Natural killer cell treated with Interleukin-12 subunit alpha and Interleukin-12 subunit beta and Interleukin-15 and Interleukin-18, amount 100 ng/mL, for 72 hours (primary cell): ENCODE results near the gene ADCK2. TPM values are rescaled to one million over a fixed set of nuclear protein-coding genes. Genes with fewer than 3 reads are reported as not detected.
A peak's percentile ranks its signal among the peaks of the same experiment; 100 is the strongest.
"Not testable (repeated sequence)": the region's sequence is repeated elsewhere in the genome, so short reads cannot be mapped to it uniquely, and the experiment has no call there.

Experiments used
- ATAC-seq, 2 donors: fragments of 150-1000 bp; cut with Tn5 transposase in 1 of 2; sonication (Bioruptor Pico), chemical (Tn5 transposase) in 1 of 2; 2 replicates each; pipeline ENCODE4 v1.10.0; 2021
- DNase-seq: peaks from one replicate; pipeline ENCODE4 v3.0.0; 2022; ENCODE audit warnings: low spot score
- H3K27ac Mint-ChIP-seq, 2 donors: 1 replicate in 1 of 2; 2 replicates in 1 of 2; pipeline ENCODE4 v1.8.0; 2022; ENCODE audit warnings: mixed read lengths in 2 of 2, mild to moderate bottlenecking in 1 of 2, moderate library complexity in 1 of 2
- H3K27me3 Mint-ChIP-seq, 2 donors: 1 replicate in 1 of 2; 2 replicates in 1 of 2; pipeline ENCODE4 v1.8.0; 2022; ENCODE audit warnings: mixed read lengths in 2 of 2
- H3K36me3 Mint-ChIP-seq: one replicate; pipeline ENCODE4 v1.8.0; 2022; ENCODE audit warnings: mixed read lengths
- H3K4me1 Mint-ChIP-seq, 2 donors: 1 replicate in 1 of 2; 2 replicates in 1 of 2; pipeline ENCODE4 v1.8.0; 2022; ENCODE audit warnings: low read depth in 2 of 2, mixed read lengths in 2 of 2, mild to moderate bottlenecking in 1 of 2
- H3K4me3 Mint-ChIP-seq: one replicate; pipeline ENCODE4 v1.8.0; 2022; ENCODE audit warnings: mixed read lengths
- H3K9me3 Mint-ChIP-seq: 2 replicates; pipeline ENCODE4 v1.8.0; 2022; ENCODE audit warnings: mixed read lengths
- total RNA-seq, 2 donors: library from RNA; stranded (reverse); gene quantifications; one replicate each; pipeline ENCODE4 v1.2.3, GENCODE V29; 2022

Gene ADCK2
- total RNA-seq, 2 donors from 2014 or later = 8.2 to 12.2 TPM

DNA sequence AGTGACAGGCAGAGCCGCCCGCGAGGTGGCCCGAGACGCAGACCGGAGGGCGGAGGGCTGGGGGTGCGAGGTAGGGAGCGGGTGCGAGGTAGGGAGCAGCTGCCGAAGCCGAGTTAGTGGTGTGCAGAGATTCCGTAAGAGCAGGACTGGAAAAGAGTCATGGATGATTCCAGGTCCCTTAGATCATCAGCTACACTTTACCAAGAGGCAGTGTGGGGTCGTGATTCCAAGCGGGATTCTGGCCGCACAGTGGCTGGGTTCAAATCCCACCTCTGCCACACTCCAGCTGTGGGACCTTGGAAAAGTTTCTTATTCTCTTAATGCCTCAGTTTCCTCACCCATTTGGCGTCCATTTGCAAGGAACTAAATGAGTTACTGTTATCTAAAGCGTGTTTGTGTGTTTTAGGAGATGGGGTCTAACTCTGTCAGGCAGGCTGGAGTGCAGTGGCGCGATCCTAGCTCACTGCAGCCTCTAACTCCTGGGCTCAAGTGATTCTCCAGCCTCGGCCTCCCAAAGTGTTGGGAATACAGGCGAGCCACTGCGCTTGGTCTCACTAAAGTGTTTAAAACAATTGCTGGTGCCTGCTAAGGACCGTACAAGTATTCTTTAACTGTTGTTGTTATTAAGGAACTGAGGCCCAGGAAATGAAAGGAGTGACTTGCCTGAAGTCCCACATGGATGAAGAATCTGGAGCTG lies 24.9 kb downstream of the ADCK2 start:
- DNase-seq (no peak), ATAC-seq (no peak)
- peak overlapping the region; percentile 95 for H3K4me3 Mint-ChIP-seq
- peak overlapping the region; percentile 92 to 94 for H3K27ac Mint-ChIP-seq
- no peaks in the 10 kb centered on the region for H3K9me3 Mint-ChIP-seq
- H3K36me3 Mint-ChIP-seq = no peaks in the 10 kb centered on the region
- no peaks in the 10 kb centered on the region for H3K27me3 Mint-ChIP-seq
- peaks cover 40 to 41% of the 10 kb centered on the region in 2 donors for H3K4me1 Mint-ChIP-seq

DNA sequence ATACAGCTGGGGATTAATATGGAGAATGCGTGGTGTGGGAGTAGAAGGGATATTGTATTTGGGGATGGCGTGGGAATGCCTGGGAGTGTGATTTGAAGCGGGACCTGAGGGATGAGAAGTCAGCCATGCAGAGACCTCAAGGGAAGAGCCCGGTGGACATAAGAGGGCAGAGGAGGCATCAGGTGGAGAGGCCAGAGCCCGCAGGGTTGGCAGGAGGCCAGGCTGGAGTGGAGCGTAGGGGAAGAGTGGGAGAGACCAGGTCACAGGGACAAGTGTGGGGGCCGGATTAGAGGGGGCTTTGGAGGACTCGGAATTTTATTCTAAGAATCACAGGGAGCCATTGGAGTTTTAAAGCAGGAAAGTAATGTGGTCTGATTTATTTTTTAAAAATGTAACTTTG lies 25.7 kb downstream of the ADCK2 start:
- no peaks in the 10 kb centered on the region for H3K9me3 Mint-ChIP-seq
- H3K4me1 Mint-ChIP-seq = peaks cover 31 to 32% of the 10 kb centered on the region in 2 donors
- no peak for DNase-seq
- no peaks in the 10 kb centered on the region for H3K36me3 Mint-ChIP-seq
- no peaks in the 10 kb centered on the region for H3K27me3 Mint-ChIP-seq
- peak overlapping the region; percentile 95 for H3K4me3 Mint-ChIP-seq
- no peak for ATAC-seq
- H3K27ac Mint-ChIP-seq = peak overlapping the region; percentile 92 to 94

DNA sequence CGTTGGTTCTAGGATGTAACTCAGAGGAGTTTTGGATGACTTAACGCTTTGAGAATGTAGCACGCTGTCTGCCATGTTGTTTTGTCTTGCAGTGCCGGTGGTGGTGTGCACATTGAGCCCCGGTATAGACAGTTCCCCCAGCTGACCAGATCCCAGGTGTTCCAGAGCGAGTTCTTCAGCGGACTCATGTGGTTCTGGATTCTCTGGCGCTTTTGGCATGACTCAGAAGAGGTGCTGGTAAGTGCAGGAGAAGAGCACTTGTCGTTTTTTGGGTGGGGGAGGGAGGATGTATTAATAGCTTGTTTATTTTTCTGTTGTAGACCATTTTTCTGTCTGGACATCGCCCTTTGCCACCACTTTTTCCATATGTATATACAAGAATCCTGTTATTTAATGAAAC lies 30.0 kb downstream of the ADCK2 start:
- Mint-ChIP-seq H3K4me3 (no peak overlapping the region), H3K27me3 (no peaks in the 10 kb centered on the region), H3K9me3 (no peaks in the 10 kb centered on the region), H3K27ac (no peak overlapping the region), H3K36me3 (peaks cover 5% of the 10 kb centered on the region), H3K4me1 (peaks cover 19 to 21% of the 10 kb centered on the region in 2 donors)
- ATAC-seq = no peak
- no peak for DNase-seq

DNA sequence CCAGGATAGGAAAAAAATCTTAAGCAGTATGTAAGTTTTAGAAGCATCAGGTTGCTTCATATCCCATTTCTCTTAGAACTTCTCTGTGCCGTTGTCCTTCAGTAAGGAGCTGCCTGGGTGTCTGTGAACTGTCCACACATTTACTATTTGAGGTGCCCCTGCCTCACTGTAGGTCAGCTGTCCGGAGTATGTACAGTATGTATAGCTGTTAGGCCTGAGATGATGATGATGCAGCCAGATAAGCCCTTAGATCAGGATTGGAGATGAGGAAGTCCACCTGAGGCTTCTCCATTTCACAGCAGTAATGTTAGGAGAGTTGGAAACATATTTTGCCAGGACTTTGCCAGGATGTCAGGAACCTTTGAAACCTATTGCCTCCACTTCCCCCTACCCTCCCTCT lies 31.5 kb downstream of the ADCK2 start:
- DNase-seq = no peak
- Mint-ChIP-seq H3K36me3 (peaks cover 5% of the 10 kb centered on the region), H3K27ac (peak overlapping the region in 1 of 2 donors; percentile 33), H3K4me1 (peaks cover 9 to 11% of the 10 kb centered on the region in 2 donors), H3K27me3 (no peaks in the 10 kb centered on the region), H3K4me3 (no peak overlapping the region), H3K9me3 (no peaks in the 10 kb centered on the region)
- no peak for ATAC-seq

DNA sequence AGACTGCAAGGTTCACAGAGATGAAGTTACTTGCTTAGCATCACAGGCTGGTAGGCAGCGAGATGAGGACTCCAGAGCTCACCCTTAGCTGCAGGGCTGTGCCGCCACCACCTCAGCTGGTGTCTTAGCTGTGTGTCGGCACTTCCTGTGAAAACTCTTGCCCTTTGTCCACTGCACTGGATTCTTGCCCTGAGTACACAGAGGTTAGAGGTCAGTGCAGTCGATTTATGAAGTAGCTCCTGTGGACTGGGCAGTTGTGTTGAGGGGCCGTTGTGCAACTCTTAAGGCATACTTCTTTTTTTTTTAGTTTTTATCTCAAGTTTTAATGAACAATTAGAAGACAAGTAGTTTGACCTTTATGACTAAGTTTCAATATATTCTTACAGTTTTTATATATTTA lies 34.4 kb downstream of the ADCK2 start:
- H3K27ac Mint-ChIP-seq = no peak overlapping the region
- H3K36me3 Mint-ChIP-seq = peaks cover 10% of the 10 kb centered on the region

DNA sequence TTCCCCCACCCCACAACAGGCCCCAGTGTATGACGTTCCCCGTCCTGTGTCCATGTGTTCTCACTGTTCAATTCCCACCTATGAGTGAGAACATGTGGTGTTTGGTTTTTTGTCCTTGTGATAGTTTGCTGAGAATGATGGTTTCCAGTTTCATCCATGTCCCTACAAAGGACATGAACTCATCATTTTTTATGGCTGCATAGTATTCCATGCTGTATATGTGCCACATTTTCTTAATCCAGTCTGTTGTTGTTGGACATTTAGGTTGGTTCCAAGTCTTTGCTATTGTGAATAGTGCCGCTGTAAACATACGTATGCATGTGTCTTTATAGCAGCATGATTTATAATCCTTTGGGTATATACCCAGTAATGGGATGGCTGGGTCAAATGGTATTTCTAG lies 36.0 kb downstream of the ADCK2 start:
- DNase-seq, H3K27ac Mint-ChIP-seq, H3K4me3 Mint-ChIP-seq, H3K27me3 Mint-ChIP-seq, ATAC-seq, H3K9me3 Mint-ChIP-seq: not testable (repeated sequence)
- Mint-ChIP-seq H3K36me3 (peaks cover 17% of the 10 kb centered on the region), H3K4me1 (peaks cover 14 to 17% of the 10 kb centered on the region in 2 donors)

More for the DNA sequence above, 34.4 kb downstream of the ADCK2 start:
- DNase-seq = no peak
- H3K27me3 Mint-ChIP-seq = no peaks in the 10 kb centered on the region
- H3K4me3 Mint-ChIP-seq = no peak overlapping the region
- ATAC-seq = no peak
- H3K4me1 Mint-ChIP-seq = peaks cover 5 to 12% of the 10 kb centered on the region in 2 donors
- no peaks in the 10 kb centered on the region for H3K9me3 Mint-ChIP-seq

DNA sequence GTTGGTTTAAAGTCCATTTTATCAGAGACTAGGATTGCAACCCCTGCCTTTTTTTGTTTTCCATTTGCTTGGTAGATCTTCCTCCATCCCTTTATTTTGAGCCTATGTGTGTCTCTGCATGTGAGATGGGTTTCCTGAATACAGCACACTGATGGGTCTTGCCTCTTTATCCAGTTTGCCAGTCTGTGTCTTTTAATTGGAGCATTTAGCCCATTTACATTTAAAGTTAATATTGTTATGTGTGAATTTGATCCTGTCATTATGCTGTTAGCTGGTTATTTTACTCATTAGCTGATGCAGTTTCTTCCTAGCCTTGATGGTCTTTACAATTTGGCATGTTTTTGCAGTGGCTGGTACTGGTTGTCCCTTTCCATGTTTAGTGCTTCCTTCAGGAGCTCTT lies 39.6 kb downstream of the ADCK2 start:
- Mint-ChIP-seq H3K4me1 (peaks cover 28 to 30% of the 10 kb centered on the region in 2 donors), H3K36me3 (peaks cover 13% of the 10 kb centered on the region)
- not testable (repeated sequence) for DNase-seq, H3K4me3 Mint-ChIP-seq, H3K27ac Mint-ChIP-seq, H3K27me3 Mint-ChIP-seq, H3K9me3 Mint-ChIP-seq, ATAC-seq

DNA sequence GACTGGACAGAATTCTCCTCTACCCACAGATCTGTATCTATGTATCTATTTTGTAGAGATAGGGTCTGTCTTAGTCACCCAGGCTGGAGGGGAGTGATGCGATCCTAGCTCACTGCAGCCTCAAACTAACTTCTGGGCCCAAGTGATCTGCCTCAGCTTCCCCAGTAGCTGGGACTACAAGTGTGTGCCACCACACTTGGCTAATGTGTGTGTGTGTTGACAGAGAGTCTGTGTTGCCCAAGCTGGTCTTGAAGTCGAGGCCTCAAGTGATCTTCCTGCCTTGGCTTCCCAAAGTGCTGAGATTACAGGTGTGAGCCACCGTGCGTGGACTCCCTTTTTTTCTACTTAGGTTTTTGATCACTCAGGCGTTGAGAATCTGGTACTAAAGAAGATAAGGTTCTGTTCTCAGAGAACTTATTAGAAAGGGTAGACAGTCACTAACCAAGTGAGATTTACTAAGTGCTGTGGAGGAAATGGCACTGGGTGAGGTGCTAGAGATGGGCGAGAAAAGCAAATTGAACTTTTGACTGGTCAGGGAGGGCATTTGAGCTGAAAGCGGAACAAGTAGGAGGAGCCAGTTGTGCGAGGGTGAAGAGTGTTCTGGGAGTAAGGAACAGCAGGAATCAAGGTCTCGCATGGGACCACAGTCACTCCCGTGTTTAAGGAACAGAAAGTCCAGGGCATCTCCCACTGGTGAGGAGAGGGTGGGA lies 41.7 kb downstream of the ADCK2 start:
- peaks cover 13% of the 10 kb centered on the region for H3K36me3 Mint-ChIP-seq
- H3K4me1 Mint-ChIP-seq = peaks cover 28 to 35% of the 10 kb centered on the region in 2 donors
- H3K27me3 Mint-ChIP-seq = no peaks in the 10 kb centered on the region
- peak overlapping the region in 1 of 2 donors; percentile 4 for H3K27ac Mint-ChIP-seq
- peak; percentile 95 to 97 for ATAC-seq
- peak; percentile 67 for DNase-seq
- peak overlapping the region; percentile 38 for H3K4me3 Mint-ChIP-seq
- no peaks in the 10 kb centered on the region for H3K9me3 Mint-ChIP-seq

DNA sequence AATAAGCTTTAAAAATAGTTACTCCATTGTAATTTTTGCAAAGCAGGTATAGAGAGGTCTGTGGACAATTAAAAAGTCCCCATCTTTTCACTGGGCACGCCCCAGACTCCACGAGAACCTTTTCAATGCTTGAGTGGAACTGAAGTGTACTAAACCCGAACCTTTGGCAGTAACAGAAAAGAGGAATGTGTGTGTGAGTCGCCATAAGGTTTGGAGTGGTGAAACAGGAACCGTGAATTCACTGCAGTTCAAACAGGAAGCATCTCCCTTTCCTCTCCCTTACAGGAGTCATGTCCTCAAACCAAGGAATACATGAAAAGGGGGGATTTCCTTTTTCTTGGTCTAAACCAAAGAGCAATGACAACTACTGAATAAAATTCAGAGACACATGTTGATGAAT lies 47.0 kb downstream of the ADCK2 start:
- H3K27ac Mint-ChIP-seq = peak overlapping the region in 1 of 2 donors; percentile 79
- H3K4me1 Mint-ChIP-seq = peaks cover 18 to 23% of the 10 kb centered on the region in 2 donors
- no peaks in the 10 kb centered on the region for H3K9me3 Mint-ChIP-seq
- no peaks in the 10 kb centered on the region for H3K36me3 Mint-ChIP-seq
- ATAC-seq = no peak
- DNase-seq = no peak
- H3K27me3 Mint-ChIP-seq = no peaks in the 10 kb centered on the region
- no peak overlapping the region for H3K4me3 Mint-ChIP-seq

DNA sequence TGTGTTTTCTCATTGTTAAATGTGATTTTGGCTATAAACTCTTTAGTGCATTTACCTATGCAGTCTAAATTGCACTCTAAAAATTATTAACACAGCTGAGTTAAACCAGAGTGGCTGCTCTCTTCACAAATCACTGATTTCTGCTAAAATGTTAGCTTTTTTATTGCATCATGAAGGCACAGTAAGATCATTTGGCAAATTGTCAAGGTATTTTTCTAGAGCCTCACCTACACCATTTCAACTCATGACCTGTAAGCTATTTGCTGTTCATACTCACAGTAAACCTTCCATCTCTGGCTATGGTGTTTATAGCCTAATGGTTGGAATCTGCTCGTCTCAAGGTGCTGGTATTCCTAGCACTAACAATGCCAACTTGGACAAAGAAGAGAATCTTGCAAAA lies 49.5 kb downstream of the ADCK2 start:
- no peaks in the 10 kb centered on the region for H3K27me3 Mint-ChIP-seq
- no peak for DNase-seq
- ATAC-seq = no peak
- no peak overlapping the region for H3K27ac Mint-ChIP-seq
- peaks cover 10 to 16% of the 10 kb centered on the region in 2 donors for H3K4me1 Mint-ChIP-seq
- H3K4me3 Mint-ChIP-seq = no peak overlapping the region
- H3K9me3 Mint-ChIP-seq = no peaks in the 10 kb centered on the region
- no peaks in the 10 kb centered on the region for H3K36me3 Mint-ChIP-seq

DNA sequence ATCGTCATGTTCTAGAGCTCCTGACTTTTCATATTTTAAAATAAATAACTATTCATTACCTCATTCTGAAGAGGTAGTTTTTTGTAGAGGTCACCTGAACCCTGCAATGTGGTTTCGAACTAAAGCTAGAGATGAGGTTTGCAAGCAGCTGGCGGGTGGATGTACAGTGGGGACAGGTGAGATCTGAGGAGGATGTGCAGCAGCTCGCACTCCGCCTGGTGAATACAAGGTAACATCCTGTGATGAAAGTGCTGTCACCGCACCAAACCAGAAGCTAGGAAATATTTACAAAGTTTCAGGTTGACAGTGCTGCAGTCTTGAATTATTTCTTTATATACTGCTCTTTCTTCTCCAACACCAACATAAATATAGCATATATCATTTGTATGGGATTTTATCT lies 50.3 kb downstream of the ADCK2 start:
- no peak overlapping the region for H3K4me3 Mint-ChIP-seq
- no peak for DNase-seq
- peak in 1 of 2 donors; percentile 57 for ATAC-seq
- H3K27me3 Mint-ChIP-seq = no peaks in the 10 kb centered on the region
- no peak overlapping the region for H3K27ac Mint-ChIP-seq
- peaks cover 10 to 16% of the 10 kb centered on the region in 2 donors for H3K4me1 Mint-ChIP-seq
- H3K9me3 Mint-ChIP-seq = no peaks in the 10 kb centered on the region
- H3K36me3 Mint-ChIP-seq = no peaks in the 10 kb centered on the region

DNA sequence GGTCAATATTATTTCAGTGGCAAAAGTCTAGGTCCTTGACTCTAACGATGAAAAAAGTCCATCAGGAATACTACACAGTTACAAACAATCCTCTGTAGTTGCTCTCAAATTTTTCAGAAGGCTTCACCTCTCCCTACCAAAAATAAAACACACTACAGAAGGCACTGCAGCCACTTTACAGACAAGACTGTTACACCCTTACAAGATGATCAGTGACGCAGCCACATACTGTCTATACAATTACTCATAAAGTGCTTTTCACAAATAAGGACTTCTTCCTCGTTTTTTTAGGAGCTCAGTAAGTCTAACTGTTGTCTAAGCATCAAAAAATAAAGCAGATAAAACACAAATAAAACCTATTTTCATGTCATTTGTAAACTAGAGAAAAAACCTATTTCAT lies 50.8 kb downstream of the ADCK2 start:
- ATAC-seq = no peak
- no peak overlapping the region for H3K4me3 Mint-ChIP-seq
- H3K27ac Mint-ChIP-seq = no peak overlapping the region
- DNase-seq = no peak
- H3K36me3 Mint-ChIP-seq = no peaks in the 10 kb centered on the region
- no peaks in the 10 kb centered on the region for H3K27me3 Mint-ChIP-seq
- peaks cover 10 to 16% of the 10 kb centered on the region in 2 donors for H3K4me1 Mint-ChIP-seq
- no peaks in the 10 kb centered on the region for H3K9me3 Mint-ChIP-seq

DNA sequence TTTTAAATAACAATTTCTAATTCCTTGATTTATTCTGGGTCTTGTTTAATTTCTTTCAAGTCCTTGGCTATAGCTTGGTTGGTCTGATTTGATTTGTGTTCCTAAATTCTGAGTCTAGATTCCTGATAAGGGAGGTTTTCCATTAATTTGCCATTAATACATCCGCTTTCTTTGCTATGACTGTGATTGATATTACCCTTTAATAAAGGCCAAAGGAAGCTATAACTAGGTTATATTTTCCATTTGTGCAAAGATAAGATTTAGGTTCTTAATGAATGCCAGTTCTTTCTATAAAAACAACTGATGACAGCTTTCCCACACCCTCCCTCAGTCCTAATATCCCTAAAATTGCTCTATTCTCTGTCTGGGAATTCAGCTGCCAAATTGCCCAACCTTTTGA lies 52.0 kb downstream of the ADCK2 start:
- no peak overlapping the region for H3K27ac Mint-ChIP-seq
- peaks cover 8 to 10% of the 10 kb centered on the region in 2 donors for H3K4me1 Mint-ChIP-seq

DNA sequence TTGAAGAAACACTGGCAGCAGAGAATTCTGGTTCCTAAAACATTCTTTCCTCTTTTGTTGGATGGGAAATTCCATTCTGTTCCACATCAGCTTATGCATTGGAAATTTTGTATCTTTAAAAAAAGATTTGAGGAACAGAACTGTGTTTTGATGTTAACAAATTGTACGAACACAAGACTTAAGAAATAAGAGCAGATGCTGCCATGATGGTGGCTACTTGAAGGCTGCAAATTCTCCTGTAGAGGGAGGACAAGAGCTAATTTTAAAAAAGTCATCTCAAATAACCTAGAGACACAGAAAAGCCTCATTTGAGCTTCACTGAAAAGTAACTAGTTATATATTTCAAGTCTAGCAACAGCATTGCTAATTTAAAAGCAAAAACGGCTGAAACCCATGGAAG lies 53.5 kb downstream of the ADCK2 start:
- ATAC-seq (no peak), DNase-seq (no peak)
- peaks cover 8 to 10% of the 10 kb centered on the region in 2 donors for H3K4me1 Mint-ChIP-seq
- H3K4me3 Mint-ChIP-seq = no peak overlapping the region
- no peaks in the 10 kb centered on the region for H3K27me3 Mint-ChIP-seq
- H3K9me3 Mint-ChIP-seq = no peaks in the 10 kb centered on the region
- H3K27ac Mint-ChIP-seq = no peak overlapping the region
- no peaks in the 10 kb centered on the region for H3K36me3 Mint-ChIP-seq

More for the DNA sequence above, 52.0 kb downstream of the ADCK2 start:
- DNase-seq = no peak
- Mint-ChIP-seq H3K36me3 (no peaks in the 10 kb centered on the region), H3K4me3 (no peak overlapping the region), H3K9me3 (no peaks in the 10 kb centered on the region), H3K27me3 (no peaks in the 10 kb centered on the region)
- no peak for ATAC-seq
